Esophagus squamous epithelium (tissue), 4 donors: Measurements from ENCODE around the gene PKD2L1.

Experiments
- POLR2A ChIP-seq, 4 donors: fragments of 450-650 bp; IDR thresholded peaks; one replicate each; pipeline ENCODE4 v1.6.1; 2017; ENCODE audit warnings: antibody characterized with exemption in 4 of 4, mild to moderate bottlenecking in 4 of 4, moderate library complexity in 3 of 4
- TF ChIP-seq, protein P1 (sequence below), 6 experiments: fragments of 450-650 bp in 4 of 6; fragments of 200-600 bp in 2 of 6; sonication (generic) in 2 of 6; IDR thresholded peaks; one replicate each; pipeline ENCODE4 v1.5.1; 2016 to 2019; ENCODE audit warnings: antibody characterized with exemption in 6 of 6, mild to moderate bottlenecking in 4 of 6, moderate library complexity in 4 of 6

GRCh38 chr10:100238429-100238828 is 91.6 kb downstream of the PKD2L1 start:
- TF ChIP-seq, protein P1, sequence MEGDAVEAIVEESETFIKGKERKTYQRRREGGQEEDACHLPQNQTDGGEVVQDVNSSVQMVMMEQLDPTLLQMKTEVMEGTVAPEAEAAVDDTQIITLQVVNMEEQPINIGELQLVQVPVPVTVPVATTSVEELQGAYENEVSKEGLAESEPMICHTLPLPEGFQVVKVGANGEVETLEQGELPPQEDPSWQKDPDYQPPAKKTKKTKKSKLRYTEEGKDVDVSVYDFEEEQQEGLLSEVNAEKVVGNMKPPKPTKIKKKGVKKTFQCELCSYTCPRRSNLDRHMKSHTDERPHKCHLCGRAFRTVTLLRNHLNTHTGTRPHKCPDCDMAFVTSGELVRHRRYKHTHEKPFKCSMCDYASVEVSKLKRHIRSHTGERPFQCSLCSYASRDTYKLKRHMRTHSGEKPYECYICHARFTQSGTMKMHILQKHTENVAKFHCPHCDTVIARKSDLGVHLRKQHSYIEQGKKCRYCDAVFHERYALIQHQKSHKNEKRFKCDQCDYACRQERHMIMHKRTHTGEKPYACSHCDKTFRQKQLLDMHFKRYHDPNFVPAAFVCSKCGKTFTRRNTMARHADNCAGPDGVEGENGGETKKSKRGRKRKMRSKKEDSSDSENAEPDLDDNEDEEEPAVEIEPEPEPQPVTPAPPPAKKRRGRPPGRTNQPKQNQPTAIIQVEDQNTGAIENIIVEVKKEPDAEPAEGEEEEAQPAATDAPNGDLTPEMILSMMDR (IDR thresholded peaks at IDR 0.05) = no peak
- TF ChIP-seq POLR2A (IDR thresholded peaks at IDR 0.05) = no peak
